OCI-LY7 (cell line): Measurements from ENCODE around the gene PEX14. TPM values are rescaled to one million over a fixed set of nuclear protein-coding genes. Genes with fewer than 3 reads are reported as not detected.

Experiments used
- BruUV-seq: library from RNA; stranded (reverse); fragments of 400-500 nt; replicated peaks from 2 replicates; lab custom pipeline; 2021; lab: Mats Ljungman, UMichigan
- CTCF ChIA-PET: fragments of 300-600 bp; sonication (Branson Sonifier 250); formaldehyde crosslinking; loops from one replicate; lab custom pipeline; 2022; ENCODE audit warnings: antibody characterized with exemption; ENCODE audit not compliant: unreplicated experiment; lab: Charles Lee
- POLR2A ChIA-PET: fragments of 300-600 bp; sonication (Branson Sonifier 250); formaldehyde crosslinking; loops from one replicate; lab custom pipeline; 2022; ENCODE audit warnings: antibody characterized with exemption; lab: Charles Lee
- DNase-seq: peaks from one replicate; pipeline ENCODE4 v3.0.0-alpha.2; 2015; ENCODE audit warnings: low spot score
- H2AFZ ChIP-seq: fragments of 200-600 bp; sonication (generic), shearing (Covaris generic); 2 replicates; pipeline ENCODE4 v1.6.1; 2014; ENCODE audit warnings: mild to moderate bottlenecking, antibody characterized with exemption, low read length, moderate library complexity
- H3K27ac ChIP-seq: fragments of 200-600 bp; sonication (generic); 2 replicates; pipeline ENCODE4 v1.5.1; 2014; ENCODE audit warnings: mixed run types, low read depth, mild to moderate bottlenecking, moderate library complexity, low read length, inconsistent platforms; ENCODE audit not compliant: poor library complexity, severe bottlenecking
- H3K36me3 ChIP-seq: fragments of 200-600 bp; sonication (generic); 2 replicates; pipeline ENCODE4 v1.6.1; 2014; ENCODE audit warnings: mild to moderate bottlenecking, antibody characterized with exemption, low read length, moderate library complexity, mixed read lengths; ENCODE audit not compliant: insufficient read depth
- H3K4me1 ChIP-seq: fragments of 200-600 bp; sonication (generic); 2 replicates; pipeline ENCODE4 v1.5.1; 2014; ENCODE audit warnings: mild to moderate bottlenecking, low read length; ENCODE audit not compliant: insufficient read depth, poor library complexity, severe bottlenecking
- H3K4me2 ChIP-seq: fragments of 200-600 bp; sonication (generic); 2 replicates; pipeline ENCODE4 v1.6.1; 2014; ENCODE audit warnings: mild to moderate bottlenecking, low read length
- H3K4me3 ChIP-seq: fragments of 200-600 bp; sonication (generic); 2 replicates; pipeline ENCODE4 v1.5.1; 2014; ENCODE audit warnings: mild to moderate bottlenecking, low read depth, low read length; ENCODE audit not compliant: poor library complexity, severe bottlenecking
- H3K79me2 ChIP-seq: fragments of 200-600 bp; sonication (generic); 2 replicates; pipeline ENCODE4 v1.6.1; 2016; ENCODE audit warnings: low read depth, mild to moderate bottlenecking, low read length, moderate library complexity, mixed read lengths; ENCODE audit not compliant: insufficient read depth
- H3K9me2 ChIP-seq: fragments of 200-600 bp; sonication (generic); 2 replicates; pipeline ENCODE4 v1.6.1; 2016; ENCODE audit warnings: mild to moderate bottlenecking, low read length, mixed read lengths; ENCODE audit not compliant: insufficient read depth
- H3K9me3 ChIP-seq: fragments of 200-600 bp; sonication (generic); 2 replicates; pipeline ENCODE4 v1.6.1; 2014; ENCODE audit warnings: mild to moderate bottlenecking, mixed run types, low read length, mixed read lengths
- H4K20me1 ChIP-seq: fragments of 200-600 bp; sonication (generic); 2 replicates; pipeline ENCODE4 v1.6.1; 2014; ENCODE audit warnings: mild to moderate bottlenecking, antibody characterized with exemption, low read length, moderate library complexity, mixed read lengths; ENCODE audit not compliant: insufficient read depth
- EZH2phosphoT487 ChIP-seq: fragments of 200-600 bp; sonication (generic); IDR thresholded peaks from 2 replicates; pipeline ENCODE4 v1.6.1; 2018; ENCODE audit warnings: low read depth, borderline replicate concordance, mild to moderate bottlenecking, mixed run types, antibody characterized with exemption, low read length, moderate library complexity, mixed read lengths
- intact Hi-C: fragments of 100-400 bp; cut with micrococcal nuclease; formaldehyde crosslinking; loops from one replicate; pipeline ENCODE4 v1.10.0; 2022; ENCODE audit not compliant: unreplicated experiment
- total RNA-seq, 2 experiments: library from RNA; depleted of rRNA in 1 of 2; stranded (reverse); fragments of >200 nt in 1 of 2; shearing (Covaris generic) in 1 of 2; gene quantifications; 2 replicates each; pipeline ENCODE4 v1.2.3, GENCODE V29; 2014 to 2022
- TF ChIP-seq, protein P1 (sequence below): fragments of 200-600 bp; sonication (generic); conservative IDR thresholded peaks from 2 replicates; pipeline ENCODE4 v1.5.1; 2014; ENCODE audit warnings: mild to moderate bottlenecking, antibody characterized with exemption, low read length, moderate library complexity, mixed read lengths

The PEX14 gene
- total RNA-seq, 2 experiments from 2014 or later, result 14.6 to 24.3 TPM

DNA sequence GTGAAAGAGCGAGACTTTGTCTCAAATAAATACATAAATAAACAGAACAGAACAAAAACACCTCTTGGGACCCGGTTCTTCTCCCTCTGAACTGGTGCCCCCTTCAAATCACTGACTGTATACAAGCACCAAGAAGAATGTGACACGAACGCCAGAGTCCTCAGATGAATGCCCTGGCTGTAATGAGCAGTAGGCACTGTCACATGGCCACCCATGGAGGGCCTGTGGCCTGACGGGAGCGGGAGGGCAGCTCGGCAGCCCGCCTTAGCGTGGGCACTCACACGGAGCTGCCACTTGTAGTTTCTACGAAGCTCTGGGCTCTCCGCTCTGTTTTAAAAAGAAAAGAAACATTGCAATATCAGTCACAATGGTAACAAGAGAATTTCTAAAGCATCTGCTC, 146.0 kb downstream of the PEX14 start:
- Histone ChIP-seq H3K79me2 (no peaks in the 10 kb centered on the region), H3K4me2 (no peak overlapping the region), H3K4me1 (no peaks in the 10 kb centered on the region), H3K9me3 (no peaks in the 10 kb centered on the region), H3K4me3 (no peak overlapping the region), H3K27ac (no peak overlapping the region), H2AFZ (no peak overlapping the region), H3K36me3 (no peaks in the 10 kb centered on the region), H3K9me2 (no peaks in the 10 kb centered on the region), H4K20me1 (no peaks in the 10 kb centered on the region)
- no TSS peak for BruUV-seq
- no peak for DNase-seq
- no peak for TF ChIP-seq EZH2phosphoT487
- TF ChIP-seq, protein P1, sequence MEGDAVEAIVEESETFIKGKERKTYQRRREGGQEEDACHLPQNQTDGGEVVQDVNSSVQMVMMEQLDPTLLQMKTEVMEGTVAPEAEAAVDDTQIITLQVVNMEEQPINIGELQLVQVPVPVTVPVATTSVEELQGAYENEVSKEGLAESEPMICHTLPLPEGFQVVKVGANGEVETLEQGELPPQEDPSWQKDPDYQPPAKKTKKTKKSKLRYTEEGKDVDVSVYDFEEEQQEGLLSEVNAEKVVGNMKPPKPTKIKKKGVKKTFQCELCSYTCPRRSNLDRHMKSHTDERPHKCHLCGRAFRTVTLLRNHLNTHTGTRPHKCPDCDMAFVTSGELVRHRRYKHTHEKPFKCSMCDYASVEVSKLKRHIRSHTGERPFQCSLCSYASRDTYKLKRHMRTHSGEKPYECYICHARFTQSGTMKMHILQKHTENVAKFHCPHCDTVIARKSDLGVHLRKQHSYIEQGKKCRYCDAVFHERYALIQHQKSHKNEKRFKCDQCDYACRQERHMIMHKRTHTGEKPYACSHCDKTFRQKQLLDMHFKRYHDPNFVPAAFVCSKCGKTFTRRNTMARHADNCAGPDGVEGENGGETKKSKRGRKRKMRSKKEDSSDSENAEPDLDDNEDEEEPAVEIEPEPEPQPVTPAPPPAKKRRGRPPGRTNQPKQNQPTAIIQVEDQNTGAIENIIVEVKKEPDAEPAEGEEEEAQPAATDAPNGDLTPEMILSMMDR, result no peak
- intact Hi-C loops, result no loop called here
- POLR2A ChIA-PET, result no interaction called here
- CTCF ChIA-PET, result no interaction called here

DNA sequence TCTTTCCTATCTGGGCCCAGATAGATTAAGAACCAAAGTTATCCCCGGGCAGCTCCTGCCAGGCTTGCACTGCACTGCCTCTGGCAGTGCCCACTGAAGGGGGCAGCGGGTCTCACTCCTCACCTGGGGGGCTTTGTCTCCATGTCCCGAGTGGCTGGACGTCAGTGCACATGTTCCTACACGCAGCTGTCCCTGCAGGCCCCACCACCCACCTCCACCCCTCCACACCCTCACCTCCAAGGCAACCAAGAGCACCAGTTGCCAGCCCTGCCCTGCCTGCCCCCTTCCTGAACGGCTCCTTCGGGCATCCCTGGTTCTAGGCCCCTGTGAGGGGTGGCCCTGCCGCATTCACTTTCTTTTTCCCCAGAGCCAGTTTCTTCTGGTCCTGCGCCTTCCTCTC, 147.2 kb downstream of the PEX14 start:
- no peaks in the 10 kb centered on the region for H3K36me3 ChIP-seq
- H4K20me1 ChIP-seq, result no peaks in the 10 kb centered on the region
- H3K4me2 ChIP-seq, result no peak overlapping the region
- H3K4me3 ChIP-seq, result no peak overlapping the region
- no peaks in the 10 kb centered on the region for H3K9me3 ChIP-seq
- BruUV-seq, result no TSS peak
- POLR2A ChIA-PET, result no interaction called here
- no peak overlapping the region for H3K27ac ChIP-seq
- intact Hi-C loops, result no loop called here
- H3K4me1 ChIP-seq, result no peaks in the 10 kb centered on the region
- H2AFZ ChIP-seq, result no peak overlapping the region
- DNase-seq, result no peak
- no peaks in the 10 kb centered on the region for H3K79me2 ChIP-seq
- TF ChIP-seq EZH2phosphoT487, result no peak
- TF ChIP-seq, protein P1, result no peak
- no peaks in the 10 kb centered on the region for H3K9me2 ChIP-seq
- CTCF ChIA-PET, result no interaction called here

DNA sequence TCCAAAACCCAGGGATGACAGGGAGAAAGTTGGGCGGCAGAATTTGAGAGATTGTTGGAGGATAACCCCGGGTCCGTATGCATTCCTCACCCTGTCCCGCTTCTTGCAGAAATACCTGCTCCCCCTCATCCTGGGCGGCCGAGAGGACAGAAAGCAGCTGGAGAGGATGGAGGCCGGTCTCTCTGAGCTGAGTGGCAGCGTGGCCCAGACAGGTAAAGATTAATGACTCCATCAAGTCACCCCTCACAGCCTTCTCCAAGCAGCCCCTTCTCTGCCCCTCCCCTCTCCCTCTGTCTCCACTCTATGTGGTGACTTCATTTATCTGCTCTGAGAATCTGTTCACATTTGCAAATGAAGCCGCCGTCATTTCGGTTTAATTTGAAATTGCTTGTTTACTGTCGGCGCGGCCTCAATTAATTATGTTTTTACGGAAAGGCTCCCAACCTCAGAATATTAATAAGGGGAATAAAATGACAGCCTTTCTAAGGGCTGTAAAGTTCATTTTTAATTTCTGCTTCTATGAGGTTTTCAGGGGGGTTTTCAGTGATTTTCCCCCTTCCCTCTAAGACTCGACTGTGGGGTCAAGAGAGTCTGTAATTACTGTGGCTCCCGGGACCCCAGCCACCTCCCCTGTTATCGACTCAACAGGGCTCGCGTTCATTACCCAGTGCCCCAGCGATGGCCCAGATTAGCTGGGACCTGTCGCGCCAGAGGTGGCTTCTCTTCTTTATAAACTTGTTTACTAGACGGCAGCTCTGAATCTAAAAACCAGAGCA, 148.3 kb downstream of the PEX14 start:
- no peaks in the 10 kb centered on the region for H3K4me1 ChIP-seq
- ChIA-PET CTCF (no interaction called here), POLR2A (interaction anchor here (0.7 to 1.0 kb wide), 2 partner anchors 9 to 189 kb away, joined by 3 to 4 read pairs; no protein-coding TSS in a partner anchor)
- H3K4me3 ChIP-seq, result no peak overlapping the region
- H3K4me2 ChIP-seq, result no peak overlapping the region
- DNase-seq, result no peak
- no peak overlapping the region for H3K27ac ChIP-seq
- H3K9me3 ChIP-seq, result no peaks in the 10 kb centered on the region
- no peaks in the 10 kb centered on the region for H4K20me1 ChIP-seq
- H3K9me2 ChIP-seq, result no peaks in the 10 kb centered on the region
- TF ChIP-seq, protein P1, result no peak
- H3K79me2 ChIP-seq, result no peaks in the 10 kb centered on the region
- H3K36me3 ChIP-seq, result no peaks in the 10 kb centered on the region
- H2AFZ ChIP-seq, result no peak overlapping the region
- intact Hi-C loops, result no loop called here
- BruUV-seq, result no TSS peak
